IPS-11a (cell line): Measurements from ENCODE around the gene TOM1.

ENCODE experiments used
- H3K4me3 ChIP-seq: one replicate; pipeline ENCODE4 v1.5.1; 2013; ENCODE audit warnings: low read depth, low read length, control low read depth

Gene TOM1

GRCh38 chr22:35322893-35323292 lies 23.2 kb downstream of the TOM1 start:
- no peak overlapping the region for H3K4me3 ChIP-seq

GRCh38 chr22:35323305-35323704 lies 23.6 kb downstream of the TOM1 start:
- no peak overlapping the region for H3K4me3 ChIP-seq

GRCh38 chr22:35324067-35324466 lies 24.4 kb downstream of the TOM1 start:
- H3K4me3 ChIP-seq = no peak overlapping the region

DNA sequence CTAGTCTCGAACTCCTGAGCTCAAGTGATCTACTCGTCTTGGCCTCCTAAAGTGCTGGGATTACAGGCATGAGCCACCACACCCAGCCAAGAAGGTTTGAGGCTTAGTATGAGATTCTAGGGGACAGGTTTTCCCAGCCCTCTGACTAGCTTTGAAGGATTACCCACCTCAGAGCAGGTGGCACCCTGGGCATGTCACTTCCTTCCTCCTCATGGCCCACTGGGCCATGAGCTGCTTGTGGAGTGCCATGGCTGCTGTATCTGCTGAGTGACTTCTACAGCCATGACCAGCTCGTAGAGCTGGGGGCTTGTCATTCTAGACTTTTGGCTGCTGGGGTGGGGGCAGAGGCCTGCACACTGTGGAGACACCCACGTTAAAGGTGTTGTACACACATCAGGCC lies 25.1 kb downstream of the TOM1 start:
- H3K4me3 ChIP-seq = no peak overlapping the region

DNA sequence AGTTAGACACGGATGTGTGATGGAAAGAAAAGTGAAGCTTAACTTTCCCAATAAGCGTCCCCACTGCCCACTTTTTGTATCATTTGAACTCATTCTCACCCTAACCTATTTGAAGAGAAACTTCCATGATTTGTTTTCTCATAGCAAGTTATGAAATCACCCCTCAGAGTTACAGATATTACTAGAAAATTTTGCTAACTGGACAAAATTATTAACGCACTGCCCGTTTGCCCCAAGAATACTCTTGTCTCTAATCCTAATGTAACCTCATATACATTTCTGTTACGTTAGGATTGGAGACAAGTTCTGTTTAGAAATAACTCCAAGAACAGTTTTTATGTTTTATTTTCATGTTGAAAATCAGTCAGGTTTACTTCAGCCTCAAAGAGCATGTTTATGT lies 25.5 kb downstream of the TOM1 start:
- H3K4me3 ChIP-seq = no peak overlapping the region

DNA sequence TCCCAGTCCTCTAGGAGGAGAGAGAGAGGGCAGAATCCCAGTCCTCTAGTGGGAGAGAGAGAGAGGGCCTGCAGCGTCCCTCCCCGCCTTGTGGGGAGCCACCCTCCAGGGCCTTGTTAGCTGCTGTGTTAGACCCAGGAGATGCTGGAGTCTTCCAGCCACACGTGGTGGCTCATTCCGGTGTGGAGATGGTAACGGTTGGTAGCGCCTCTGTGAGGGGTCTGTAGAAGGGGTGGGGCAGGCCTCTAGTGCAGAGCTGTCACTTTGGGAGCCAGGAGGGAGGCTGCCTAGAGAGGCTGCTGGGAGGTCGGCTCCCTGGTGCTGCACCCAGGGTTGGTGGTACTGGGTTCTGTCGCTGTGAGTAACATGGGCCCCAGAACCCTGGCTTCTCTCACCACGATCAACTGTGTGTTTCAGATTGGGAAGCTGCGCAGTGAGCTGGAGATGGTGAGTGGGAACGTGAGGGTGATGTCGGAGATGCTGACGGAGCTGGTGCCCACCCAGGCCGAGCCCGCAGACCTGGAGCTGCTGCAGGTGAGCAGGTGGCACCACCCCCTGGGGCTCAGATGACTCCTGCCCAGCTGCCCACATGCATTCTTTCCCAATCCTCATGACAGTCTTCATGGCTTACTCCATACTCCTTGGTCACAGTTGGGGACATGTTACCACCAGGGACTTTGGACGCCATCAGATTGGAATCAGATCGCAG lies 27.3 kb downstream of the TOM1 start:
- H3K4me3 ChIP-seq = no peak overlapping the region

DNA sequence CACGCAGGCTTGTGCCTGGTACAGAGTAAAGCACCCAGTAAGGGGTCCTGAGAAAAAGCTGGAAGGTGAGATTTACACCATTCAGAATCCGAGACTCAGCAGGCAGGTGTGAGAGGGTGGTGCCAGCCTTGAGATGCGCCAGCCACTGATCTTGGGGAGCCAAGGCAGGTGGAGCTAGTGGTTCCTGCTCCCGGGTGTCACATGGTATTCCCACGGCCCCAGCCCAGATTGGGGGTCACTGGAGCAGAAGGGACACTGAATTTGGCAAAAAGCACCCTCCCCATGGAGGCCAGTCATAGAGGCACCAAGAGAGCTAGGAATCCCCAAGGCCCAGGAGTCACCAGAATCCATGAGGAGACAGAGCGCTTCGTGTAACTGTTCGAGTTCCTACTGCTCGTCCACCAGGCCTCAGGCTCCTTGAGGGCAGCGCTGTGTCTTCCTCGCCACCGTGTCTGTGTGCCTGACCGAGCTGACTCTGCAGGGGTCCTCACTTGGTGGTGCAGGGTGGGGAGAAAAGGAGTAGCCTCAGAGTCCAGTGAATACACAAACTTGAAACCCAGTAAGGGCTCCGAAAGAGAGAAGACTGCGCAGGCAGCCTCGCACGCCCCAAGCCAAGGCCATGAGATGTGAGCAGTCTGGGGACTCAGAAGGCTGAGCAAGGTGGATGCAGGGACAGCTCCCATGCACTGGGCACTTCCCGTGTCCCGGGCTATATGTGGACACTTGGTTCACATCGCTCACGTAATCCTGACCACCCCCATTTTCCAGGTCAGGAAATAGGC lies 28.2 kb downstream of the TOM1 start:
- H3K4me3 ChIP-seq = no peak overlapping the region

DNA sequence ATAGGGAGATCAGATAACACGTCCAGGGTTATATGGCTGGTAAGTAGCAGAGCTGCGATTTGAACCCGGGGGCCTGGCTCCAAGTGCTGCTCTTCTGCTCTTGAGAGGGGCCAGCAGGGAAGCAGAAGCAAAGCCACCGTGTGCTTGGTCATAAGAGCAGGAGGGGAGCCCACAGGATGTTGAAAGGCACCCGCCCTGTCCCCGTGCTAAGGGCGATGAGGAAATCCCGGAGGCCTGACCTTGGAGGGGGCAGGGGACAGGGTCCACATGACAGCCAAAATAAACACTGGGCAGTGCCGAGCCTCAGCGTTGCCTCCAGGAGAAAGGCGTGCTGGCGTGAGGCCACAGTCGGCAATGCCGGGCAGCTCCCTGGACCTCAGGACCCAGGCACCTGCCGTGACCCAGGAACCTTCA lies 28.8 kb downstream of the TOM1 start:
- no peak overlapping the region for H3K4me3 ChIP-seq

- H3K4me3 ChIP-seq = no peak overlapping the region
Observed at GRCh38 chr22:35329114-35329847, 29.6 kb downstream of the TOM1 start.

DNA sequence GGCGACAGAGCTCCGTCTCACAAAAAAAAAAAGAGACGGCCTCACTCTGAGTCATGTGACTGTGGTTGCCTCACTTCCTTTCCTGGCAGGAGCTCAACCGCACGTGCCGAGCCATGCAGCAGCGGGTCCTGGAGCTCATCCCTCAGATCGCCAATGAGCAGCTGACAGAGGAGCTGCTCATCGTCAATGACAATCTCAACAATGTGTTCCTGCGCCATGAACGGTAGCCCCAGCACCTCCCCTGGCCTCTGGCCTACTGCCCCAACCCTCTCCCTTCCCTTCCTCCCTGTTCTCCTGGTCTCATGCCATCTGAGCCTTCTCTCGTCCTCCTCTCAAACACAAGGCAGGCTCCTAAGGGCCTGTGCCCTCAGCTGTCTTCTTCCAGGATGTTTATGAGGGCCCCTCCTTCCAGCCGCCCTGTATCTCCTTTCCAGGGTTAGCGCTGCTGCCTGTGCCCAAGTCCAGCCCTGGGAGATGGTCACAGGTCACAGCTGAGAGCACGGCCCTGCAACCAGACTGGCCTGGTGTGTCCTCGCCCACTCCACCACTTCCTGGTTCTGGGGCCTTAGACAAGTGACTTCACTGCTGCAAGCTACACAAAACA lies 30.7 kb downstream of the TOM1 start:
- no peak overlapping the region for H3K4me3 ChIP-seq

GRCh38 chr22:35332278-35332677 lies 32.6 kb downstream of the TOM1 start:
- no peak overlapping the region for H3K4me3 ChIP-seq

DNA sequence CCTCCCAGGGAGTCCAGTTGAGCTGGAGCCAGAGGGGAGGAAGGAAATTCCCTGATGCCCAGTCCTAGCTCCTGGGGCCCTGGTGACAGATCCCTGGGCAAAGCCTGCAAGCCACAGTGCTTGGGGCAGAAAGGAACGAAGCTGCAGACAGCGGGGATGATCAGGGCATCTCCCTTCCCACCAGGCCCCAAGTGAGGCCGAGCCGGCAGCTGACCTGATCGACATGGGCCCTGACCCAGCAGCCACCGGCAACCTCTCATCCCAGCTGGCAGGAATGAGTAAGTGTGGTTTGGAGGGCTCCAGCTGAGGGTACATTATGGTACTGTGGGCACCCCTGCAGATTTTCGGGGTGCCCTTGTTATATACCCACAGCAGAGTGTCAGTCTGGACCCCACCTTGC lies 33.5 kb downstream of the TOM1 start:
- no peak overlapping the region for H3K4me3 ChIP-seq

GRCh38 chr22:35334004-35334403 lies 34.3 kb downstream of the TOM1 start:
- H3K4me3 ChIP-seq = no peak overlapping the region

GRCh38 chr22:35335468-35335867 lies 35.8 kb downstream of the TOM1 start:
- H3K4me3 ChIP-seq = no peak overlapping the region

- no peak overlapping the region for H3K4me3 ChIP-seq
Observed at GRCh38 chr22:35335936-35336781, 36.5 kb downstream of the TOM1 start.

GRCh38 chr22:35337932-35338331 lies 38.2 kb downstream of the TOM1 start:
- no peak overlapping the region for H3K4me3 ChIP-seq

- H3K4me3 ChIP-seq = no peak overlapping the region
Observed at GRCh38 chr22:35341090-35341874, 41.6 kb downstream of the TOM1 start.

DNA sequence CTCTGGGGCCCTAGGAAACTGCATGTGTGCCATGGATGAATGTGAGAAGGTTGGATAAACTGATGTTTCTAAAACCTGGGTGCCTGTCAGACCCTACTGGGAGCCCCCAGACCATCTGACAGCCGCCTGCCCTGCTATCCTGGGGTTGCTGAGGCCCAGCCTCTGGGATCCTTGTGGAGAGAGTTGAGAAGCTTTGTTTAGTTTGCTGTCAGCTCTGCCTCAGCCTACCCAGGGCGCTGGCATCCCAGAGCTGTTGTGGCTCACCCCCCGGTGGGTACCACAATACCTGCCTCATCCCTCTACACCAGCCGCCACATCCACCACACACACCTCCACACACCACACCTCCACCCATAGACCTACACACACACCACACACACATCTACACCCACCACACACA lies 42.7 kb downstream of the TOM1 start:
- H3K4me3 ChIP-seq = no peak overlapping the region

- H3K4me3 ChIP-seq = no peak overlapping the region
Observed at GRCh38 chr22:35343664-35344550, 44.2 kb downstream of the TOM1 start.
